Nephron (organoid): Measurements from ENCODE around the gene OR2J3.

ENCODE experiments used
- H3K27ac Mint-ChIP-seq, 3 experiments: 2 replicates each; pipeline ENCODE4 v1.8.0; 2020; ENCODE audit warnings: mixed read lengths in 3 of 3, mild to moderate bottlenecking in 2 of 3, moderate library complexity in 1 of 3
- H3K27me3 Mint-ChIP-seq: 2 replicates; pipeline ENCODE4 v1.8.0; 2021; ENCODE audit warnings: low read depth, mild to moderate bottlenecking, moderate library complexity, mixed read lengths
- H3K36me3 Mint-ChIP-seq: 2 replicates; pipeline ENCODE4 v1.8.0; 2020; ENCODE audit warnings: low read depth, mixed read lengths
- H3K4me1 Mint-ChIP-seq: 2 replicates; pipeline ENCODE4 v1.8.0; 2020; ENCODE audit warnings: mixed read lengths
- H3K4me3 Mint-ChIP-seq, 3 experiments: 2 replicates each; pipeline ENCODE4 v1.8.0; 2020; ENCODE audit warnings: mild to moderate bottlenecking in 3 of 3, mixed read lengths in 3 of 3, moderate library complexity in 2 of 3
- H3K9me3 Mint-ChIP-seq: 2 replicates; pipeline ENCODE4 v1.8.0; 2020; ENCODE audit warnings: mixed read lengths
- CTCF ChIP-seq, 3 experiments: fragments of 200-600 bp; sonication (generic); IDR thresholded peaks; one replicate each; pipeline ENCODE4 v1.5.0; 2021; ENCODE audit warnings: antibody characterized with exemption in 3 of 3; ENCODE audit not compliant: unreplicated experiment in 3 of 3

OR2J3 gene

GRCh38 chr6:29130644-29131043 is 22.8 kb downstream of the OR2J3 start:
- TF ChIP-seq CTCF (IDR thresholded peaks at IDR 0.05; ENCODE audit: unreplicated experiment in 3 of 3) = no peak
- no peak overlapping the region for H3K4me3 Mint-ChIP-seq
- H3K27ac Mint-ChIP-seq = no peak overlapping the region
- H3K27me3 Mint-ChIP-seq = peaks cover 8% of the 10 kb centered on the region
- no peaks in the 10 kb centered on the region for H3K4me1 Mint-ChIP-seq
- H3K36me3 Mint-ChIP-seq = no peaks in the 10 kb centered on the region
- H3K9me3 Mint-ChIP-seq = no peaks in the 10 kb centered on the region

- Mint-ChIP-seq H3K4me1 (no peaks in the 10 kb centered on the region), H3K4me3 (no peak overlapping the region), H3K36me3 (no peaks in the 10 kb centered on the region), H3K9me3 (no peaks in the 10 kb centered on the region), H3K27ac (no peak overlapping the region), H3K27me3 (peaks cover 8% of the 10 kb centered on the region)
- no peak for TF ChIP-seq CTCF (IDR thresholded peaks at IDR 0.05; ENCODE audit: unreplicated experiment in 3 of 3)
Observed at GRCh38 chr6:29131691-29132090, 23.8 kb downstream of the OR2J3 start.

GRCh38 chr6:29137724-29138123 is 29.9 kb downstream of the OR2J3 start:
- Mint-ChIP-seq H3K27me3 (no peaks in the 10 kb centered on the region), H3K36me3 (no peaks in the 10 kb centered on the region), H3K4me3 (no peak overlapping the region), H3K27ac (no peak overlapping the region), H3K4me1 (no peaks in the 10 kb centered on the region), H3K9me3 (no peaks in the 10 kb centered on the region)
- no peak for TF ChIP-seq CTCF (IDR thresholded peaks at IDR 0.05; ENCODE audit: unreplicated experiment in 3 of 3)

GRCh38 chr6:29141606-29142005 is 33.7 kb downstream of the OR2J3 start:
- H3K36me3 Mint-ChIP-seq = no peaks in the 10 kb centered on the region
- no peak overlapping the region for H3K4me3 Mint-ChIP-seq
- peaks cover 8% of the 10 kb centered on the region for H3K27me3 Mint-ChIP-seq
- TF ChIP-seq CTCF (IDR thresholded peaks at IDR 0.05; ENCODE audit: unreplicated experiment in 3 of 3) = no peak
- H3K9me3 Mint-ChIP-seq = no peaks in the 10 kb centered on the region
- H3K4me1 Mint-ChIP-seq = no peaks in the 10 kb centered on the region
- H3K27ac Mint-ChIP-seq = no peak overlapping the region

- H3K4me3 Mint-ChIP-seq = no peak overlapping the region
- no peaks in the 10 kb centered on the region for H3K9me3 Mint-ChIP-seq
- no peaks in the 10 kb centered on the region for H3K36me3 Mint-ChIP-seq
- peaks cover 8% of the 10 kb centered on the region for H3K27me3 Mint-ChIP-seq
- H3K27ac Mint-ChIP-seq = no peak overlapping the region
- H3K4me1 Mint-ChIP-seq = no peaks in the 10 kb centered on the region
- no peak for TF ChIP-seq CTCF (IDR thresholded peaks at IDR 0.05; ENCODE audit: unreplicated experiment in 3 of 3)
Observed at GRCh38 chr6:29142309-29142708, 34.5 kb downstream of the OR2J3 start.

- Mint-ChIP-seq H3K9me3 (no peaks in the 10 kb centered on the region), H3K36me3 (no peaks in the 10 kb centered on the region), H3K4me1 (no peaks in the 10 kb centered on the region), H3K4me3 (no peak overlapping the region), H3K27me3 (peaks cover 12% of the 10 kb centered on the region), H3K27ac (no peak overlapping the region)
- TF ChIP-seq CTCF (IDR thresholded peaks at IDR 0.05; ENCODE audit: unreplicated experiment in 3 of 3) = no peak
Observed at GRCh38 chr6:29146179-29146578, 38.3 kb downstream of the OR2J3 start.
